Body of pancreas (tissue), 4 donors: ENCODE measurements around the gene ATE1. TPM values are rescaled to one million over a fixed set of nuclear protein-coding genes. Genes with fewer than 3 reads are reported as not detected.

Experiments
- ATAC-seq: fragments of 150-250 bp; one replicate; pipeline ENCODE4 v1.9.1; 2016
- DNase-seq, 4 donors: peaks; one replicate each; pipeline ENCODE4 v3.0.0-alpha.2; 2019
- H3K27ac ChIP-seq, 4 donors: fragments of 200-600 bp; sonication (generic); 1 replicate in 3 of 4; 2 replicates in 1 of 4; pipeline versions ENCODE4 v1.5.1 to v1.6.1; 2016 to 2019; ENCODE audit warnings: mild to moderate bottlenecking in 1 of 4, mixed read lengths in 1 of 4, moderate library complexity in 1 of 4
- H3K27me3 ChIP-seq, 2 donors: fragments of 200-600 bp; sonication (generic); one replicate each; pipeline ENCODE4 v1.6.0; 2016; ENCODE audit warnings: mild to moderate bottlenecking in 1 of 2
- H3K36me3 ChIP-seq, 2 donors: fragments of 200-600 bp; sonication (generic); replicated peaks in 1 of 2; 2 replicates each; pipeline ENCODE4 v1.5.1; 2016; ENCODE audit warnings: low read depth in 2 of 2; ENCODE audit not compliant: insufficient read depth in 1 of 2
- H3K4me1 ChIP-seq: fragments of 200-600 bp; sonication (generic); one replicate; pipeline ENCODE4 v1.6.0; 2016
- H3K4me3 ChIP-seq, 2 donors: fragments of 200-600 bp; sonication (generic); 1 replicate in 1 of 2; 2 replicates in 1 of 2; pipeline ENCODE4 v1.5.1; 2016 to 2019
- H3K9me3 ChIP-seq, 3 donors: fragments of 200-600 bp; sonication (generic); 1 replicate in 2 of 3; 2 replicates in 1 of 3; pipeline ENCODE4 v1.5.1; 2016
- POLR2A ChIP-seq, 3 donors: fragments of 450-650 bp; IDR thresholded peaks; one replicate each; pipeline ENCODE4 v1.6.1; 2016; ENCODE audit warnings: antibody characterized with exemption in 3 of 3, mild to moderate bottlenecking in 2 of 3
- WGBS, 2 donors: methylation state at CpG; one replicate each; pipeline ENCODE4 v1.1.5; 2017; 5-methylcytosine and 5-hydroxymethylcytosine counted together
- intact Hi-C: fragments of 100-400 bp; cut with DNase I; formaldehyde crosslinking; loops from one replicate; pipeline ENCODE4 v1.15.1; 2023
- total RNA-seq, 2 donors: library from RNA; depleted of rRNA; stranded (reverse); fragments of >200 nt; gene quantifications; one replicate each; pipeline ENCODE4 v1.1.0, GENCODE V29; 2016
- TF ChIP-seq, protein P1 (sequence below), 7 experiments: fragments of 450-650 bp in 4 of 7; fragments of 200-600 bp in 3 of 7; sonication (generic) in 3 of 7; IDR thresholded peaks; one replicate each; pipeline ENCODE4 v1.5.1; 2016 to 2019; ENCODE audit warnings: antibody characterized with exemption in 7 of 7

Gene ATE1
- total RNA-seq, 2 donors from 2014 or later = 15.0 to 19.8 TPM

GRCh38 chr10:121736315-121737130 is 191.3 kb downstream of the ATE1 start:
- WGBS, 2 donors = 56 to 64% methylated on average over 13 of the region's 13 CpGs
- no peaks in the 10 kb centered on the region for H3K27me3 ChIP-seq
- peaks cover 4% of the 10 kb centered on the region for H3K4me1 ChIP-seq
- TF ChIP-seq POLR2A (IDR thresholded peaks at IDR 0.05) = no peak
- TF ChIP-seq, protein P1, sequence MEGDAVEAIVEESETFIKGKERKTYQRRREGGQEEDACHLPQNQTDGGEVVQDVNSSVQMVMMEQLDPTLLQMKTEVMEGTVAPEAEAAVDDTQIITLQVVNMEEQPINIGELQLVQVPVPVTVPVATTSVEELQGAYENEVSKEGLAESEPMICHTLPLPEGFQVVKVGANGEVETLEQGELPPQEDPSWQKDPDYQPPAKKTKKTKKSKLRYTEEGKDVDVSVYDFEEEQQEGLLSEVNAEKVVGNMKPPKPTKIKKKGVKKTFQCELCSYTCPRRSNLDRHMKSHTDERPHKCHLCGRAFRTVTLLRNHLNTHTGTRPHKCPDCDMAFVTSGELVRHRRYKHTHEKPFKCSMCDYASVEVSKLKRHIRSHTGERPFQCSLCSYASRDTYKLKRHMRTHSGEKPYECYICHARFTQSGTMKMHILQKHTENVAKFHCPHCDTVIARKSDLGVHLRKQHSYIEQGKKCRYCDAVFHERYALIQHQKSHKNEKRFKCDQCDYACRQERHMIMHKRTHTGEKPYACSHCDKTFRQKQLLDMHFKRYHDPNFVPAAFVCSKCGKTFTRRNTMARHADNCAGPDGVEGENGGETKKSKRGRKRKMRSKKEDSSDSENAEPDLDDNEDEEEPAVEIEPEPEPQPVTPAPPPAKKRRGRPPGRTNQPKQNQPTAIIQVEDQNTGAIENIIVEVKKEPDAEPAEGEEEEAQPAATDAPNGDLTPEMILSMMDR (IDR thresholded peaks at IDR 0.05) = no peak
- no peak for ATAC-seq
- H3K9me3 ChIP-seq = no peaks in the 10 kb centered on the region
- H3K27ac ChIP-seq = no peak overlapping the region
- H3K36me3 ChIP-seq = no peaks in the 10 kb centered on the region
- intact Hi-C loops = no loop called here
- DNase-seq = no peak
- no peak overlapping the region for H3K4me3 ChIP-seq

GRCh38 chr10:121735263-121735662 is 192.6 kb downstream of the ATE1 start:
- no peak for ATAC-seq
- intact Hi-C loops = no loop called here
- Histone ChIP-seq H3K9me3 (no peaks in the 10 kb centered on the region), H3K36me3 (no peaks in the 10 kb centered on the region), H3K4me1 (peaks cover 4% of the 10 kb centered on the region), H3K27ac (no peak overlapping the region), H3K4me3 (no peak overlapping the region), H3K27me3 (no peaks in the 10 kb centered on the region)
- 41 to 46% methylated on average over 13 of the region's 13 CpGs for WGBS, 2 donors
- DNase-seq = no peak
- no peak for TF ChIP-seq POLR2A (IDR thresholded peaks at IDR 0.05)
- TF ChIP-seq, protein P1 (IDR thresholded peaks at IDR 0.05) = no peak

GRCh38 chr10:121734589-121735045 is 193.2 kb downstream of the ATE1 start:
- Histone ChIP-seq H3K36me3 (no peaks in the 10 kb centered on the region), H3K27ac (no peak overlapping the region), H3K4me1 (peaks cover 4% of the 10 kb centered on the region), H3K4me3 (no peak overlapping the region), H3K27me3 (no peaks in the 10 kb centered on the region), H3K9me3 (no peaks in the 10 kb centered on the region)
- ATAC-seq (peak; percentile 35), DNase-seq (peak; percentile 12 to 33 (median 28))
- intact Hi-C loops = loop anchor here (5.0 kb wide), 1 partner anchor 792 kb away; no protein-coding TSS in a partner anchor
- TF ChIP-seq, protein P1 (IDR thresholded peaks at IDR 0.05) = peak; percentile 29 to 67 (median 55)
- TF ChIP-seq POLR2A (IDR thresholded peaks at IDR 0.05) = no peak
- WGBS, 2 donors = 8 to 25% methylated on average over 8 to 11 of the region's 11 CpGs

- Histone ChIP-seq H3K27me3 (no peaks in the 10 kb centered on the region), H3K9me3 (no peaks in the 10 kb centered on the region), H3K4me3 (no peak overlapping the region), H3K36me3 (no peaks in the 10 kb centered on the region), H3K4me1 (peaks cover 4% of the 10 kb centered on the region), H3K27ac (no peak overlapping the region)
- 69 to 72% methylated on average over 16 of the region's 16 CpGs for WGBS, 2 donors
- intact Hi-C loops = loop anchor here (5.0 kb wide), 1 partner anchor 791 kb away; no protein-coding TSS in a partner anchor
- TF ChIP-seq, protein P1 (IDR thresholded peaks at IDR 0.05) = no peak
- TF ChIP-seq POLR2A (IDR thresholded peaks at IDR 0.05) = no peak
- DNase-seq (no peak), ATAC-seq (no peak)
Observed at GRCh38 chr10:121732656-121733445, 195.0 kb downstream of the ATE1 start.
